GM03348 (cell line): Measurements from ENCODE around the gene ARHGAP6.
A peak's percentile ranks its signal among the peaks of the same experiment; 100 is the strongest.

Experiments used
- DNase-seq: peaks from one replicate; pipeline ENCODE4 v3.0.0; 2012; ENCODE audit warnings: low spot score

ARHGAP6 gene

DNA sequence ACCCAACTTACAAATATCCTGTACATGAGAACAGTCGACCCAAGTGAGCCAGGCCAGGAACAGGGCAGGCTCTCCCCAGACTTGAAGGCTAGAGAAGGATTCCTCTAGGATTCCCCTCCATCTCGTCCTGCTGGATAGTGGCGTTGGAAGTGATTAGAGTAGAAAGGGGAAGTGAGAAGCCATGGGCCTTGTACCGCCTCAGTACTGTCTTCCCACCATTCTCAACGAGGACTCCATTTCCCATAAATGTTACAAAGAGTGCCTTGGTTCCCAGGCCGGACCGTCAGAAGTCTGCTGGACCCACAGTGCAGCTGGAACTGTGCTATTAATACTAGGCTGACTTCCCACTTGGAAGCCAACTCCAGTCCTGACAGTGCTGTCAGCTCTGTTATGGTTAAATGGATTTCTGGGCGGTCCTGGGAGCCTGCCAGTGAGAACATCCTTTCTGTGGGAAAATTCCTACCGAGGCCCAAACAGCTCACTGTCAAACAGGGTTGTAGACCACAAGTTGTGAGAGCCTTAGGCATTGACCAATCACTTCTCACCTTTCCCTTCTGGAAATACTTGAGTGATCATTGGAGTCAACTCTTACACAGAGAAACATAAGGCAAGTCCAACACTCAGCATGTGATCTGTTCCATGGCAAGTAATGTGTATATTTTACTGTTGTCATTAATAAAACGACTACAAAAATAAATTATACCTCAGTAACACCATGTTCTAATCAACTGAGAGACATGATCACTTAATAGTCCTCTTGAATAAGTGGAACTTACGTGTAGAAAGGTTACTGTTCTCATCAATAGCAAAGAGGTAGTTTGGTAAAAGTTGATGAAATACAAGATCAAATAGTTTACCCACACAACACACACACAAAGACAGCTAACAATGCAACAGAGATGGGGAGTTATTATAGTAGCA lies 314.1 kb downstream of the ARHGAP6 start:
- no peak for DNase-seq

DNA sequence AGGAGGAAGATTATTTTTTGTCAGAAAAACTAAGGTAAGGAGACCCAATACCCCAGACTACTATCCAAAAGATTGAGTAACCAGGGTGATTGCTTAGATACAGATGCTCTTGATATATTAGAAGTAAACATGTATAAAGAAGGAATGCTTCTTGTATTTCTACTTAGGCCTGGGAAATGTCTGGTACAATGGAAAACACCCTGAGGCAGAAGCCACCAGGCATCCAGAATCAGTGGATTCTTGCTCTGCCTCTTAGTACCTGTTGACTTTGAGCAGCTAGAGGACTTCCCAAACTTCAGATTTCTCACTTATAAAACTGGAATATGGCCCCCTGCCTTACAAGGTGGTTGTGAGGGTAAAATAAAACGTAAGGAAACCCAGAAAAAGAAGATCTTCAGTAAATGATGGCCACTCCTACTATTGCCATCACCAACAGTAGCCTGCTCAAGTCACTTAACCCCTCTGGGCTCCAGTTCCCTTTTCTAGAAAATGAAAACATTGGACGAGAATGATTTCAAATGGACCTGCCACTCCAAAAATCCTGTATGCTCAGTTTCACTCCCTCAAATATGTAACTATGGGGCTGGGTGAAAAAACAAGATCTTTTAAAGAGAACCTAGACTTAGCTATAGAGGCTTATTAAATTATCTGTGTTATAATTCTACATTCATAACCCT lies 315.9 kb downstream of the ARHGAP6 start:
- no peak for DNase-seq

GRCh38 chrX:11349020-11349419 lies 316.7 kb downstream of the ARHGAP6 start:
- DNase-seq, result no peak

- no peak for DNase-seq
Measured at GRCh38 chrX:11347300-11347699, 318.4 kb downstream of the ARHGAP6 start.

DNA sequence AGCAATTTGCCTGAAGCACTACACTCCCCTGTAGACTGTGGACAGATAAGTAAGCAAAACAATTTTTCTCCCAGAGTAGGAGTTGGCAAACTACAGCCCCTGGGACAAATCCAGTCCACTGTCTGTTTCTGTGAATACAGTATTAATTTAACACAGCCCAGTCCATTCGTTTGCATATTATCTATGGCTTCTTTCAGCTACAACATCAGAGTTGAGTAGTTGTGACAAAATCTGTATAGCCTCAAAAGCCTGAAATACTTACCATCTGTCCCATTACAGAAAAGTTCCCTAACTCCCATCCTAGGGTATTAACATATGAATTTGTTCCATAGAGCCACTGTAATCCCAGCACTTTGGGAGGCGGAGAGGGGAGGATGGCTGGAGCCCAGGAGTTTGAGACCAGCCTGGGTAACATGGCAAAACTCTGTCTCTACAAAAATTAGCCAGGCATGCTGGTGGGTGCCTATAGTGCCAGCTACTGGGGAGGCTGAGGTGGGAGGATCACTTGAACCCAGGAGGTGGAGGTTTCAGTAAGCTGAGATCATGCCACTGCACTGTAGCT lies 319.5 kb downstream of the ARHGAP6 start:
- DNase-seq, result no peak

- DNase-seq, result no peak
Measured at GRCh38 chrX:11342673-11343072, 323.0 kb downstream of the ARHGAP6 start.

DNA sequence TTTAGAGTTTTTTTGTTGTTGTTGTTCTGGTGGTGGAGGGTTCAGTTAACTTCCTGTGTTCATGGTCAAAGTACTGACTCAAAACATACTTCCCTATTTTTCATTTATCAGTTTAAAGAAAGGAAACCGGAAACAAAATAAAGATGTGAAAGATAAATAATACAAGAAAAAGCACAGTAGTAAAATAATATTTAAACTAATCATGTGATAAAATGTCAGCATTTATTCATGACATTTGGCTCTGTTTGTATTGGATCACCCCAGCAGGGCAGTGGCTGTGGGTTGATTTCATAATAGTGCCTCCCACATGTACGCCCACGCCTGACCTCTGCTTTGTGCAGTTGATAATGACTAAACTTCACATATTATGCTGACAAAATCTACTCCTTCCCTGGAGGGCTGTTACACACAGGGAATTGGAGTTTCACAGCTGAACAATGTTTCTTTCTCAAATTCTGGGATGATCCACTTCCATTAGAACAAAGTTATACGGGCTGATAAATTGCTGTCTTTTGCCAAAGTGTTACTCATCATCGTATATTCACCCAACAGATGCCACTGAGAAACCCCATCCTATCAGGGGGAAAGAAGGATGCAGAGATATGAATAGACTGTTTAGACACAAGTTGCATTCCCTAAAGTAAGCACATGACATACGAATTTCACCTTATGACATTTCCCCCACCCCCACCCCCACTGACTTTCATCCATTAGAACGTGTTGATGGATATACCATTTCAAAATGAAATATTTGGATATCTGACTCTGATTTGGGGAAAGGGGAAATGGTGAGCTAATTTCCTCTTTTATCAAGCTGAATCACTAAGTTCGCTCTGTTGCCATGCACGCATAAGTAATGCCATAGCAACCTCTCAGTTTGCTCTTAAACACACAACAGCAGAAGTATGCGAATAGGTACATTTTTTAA lies 324.2 kb downstream of the ARHGAP6 start:
- peak; percentile 45 for DNase-seq

- DNase-seq, result no peak
Measured at GRCh38 chrX:11337292-11338009, 328.3 kb downstream of the ARHGAP6 start.

DNA sequence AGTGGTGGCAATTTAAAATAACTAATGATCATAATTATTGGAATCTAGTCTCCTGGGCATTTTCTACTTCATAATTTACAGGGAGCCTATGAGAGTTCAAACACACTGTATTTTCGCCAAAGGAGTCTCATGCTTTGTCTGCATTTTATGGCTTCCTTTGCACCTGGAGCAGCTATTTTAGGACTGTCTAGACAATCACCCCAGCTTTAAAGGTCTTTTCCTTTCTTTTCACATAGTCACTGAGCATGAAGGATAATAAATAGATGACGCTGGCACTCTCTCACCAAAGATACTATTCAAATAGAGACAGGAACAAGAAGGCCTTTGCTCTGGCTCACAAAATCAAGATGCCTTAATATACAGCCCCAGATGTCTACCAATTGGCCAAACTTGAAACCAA lies 329.5 kb downstream of the ARHGAP6 start:
- DNase-seq, result no peak

DNA sequence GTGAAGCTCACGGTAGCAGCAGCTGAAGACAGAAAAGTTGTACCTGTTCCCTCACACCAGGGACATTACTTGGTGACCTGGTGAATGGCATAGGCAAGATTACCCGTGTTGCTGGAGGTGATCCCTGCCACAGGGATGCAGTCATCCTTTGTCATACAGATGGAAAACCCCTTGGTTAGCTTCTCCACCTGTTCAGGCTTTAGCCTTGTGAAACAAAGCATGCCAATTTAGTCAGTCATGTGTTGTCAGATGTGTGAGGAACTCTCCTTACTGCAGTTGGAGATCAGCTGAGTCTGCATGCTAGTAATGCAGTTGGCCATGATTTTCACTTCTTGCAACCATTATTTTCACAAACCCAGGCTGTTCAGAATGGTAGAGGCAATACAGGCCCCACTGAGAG lies 331.6 kb downstream of the ARHGAP6 start:
- DNase-seq, result no peak

DNA sequence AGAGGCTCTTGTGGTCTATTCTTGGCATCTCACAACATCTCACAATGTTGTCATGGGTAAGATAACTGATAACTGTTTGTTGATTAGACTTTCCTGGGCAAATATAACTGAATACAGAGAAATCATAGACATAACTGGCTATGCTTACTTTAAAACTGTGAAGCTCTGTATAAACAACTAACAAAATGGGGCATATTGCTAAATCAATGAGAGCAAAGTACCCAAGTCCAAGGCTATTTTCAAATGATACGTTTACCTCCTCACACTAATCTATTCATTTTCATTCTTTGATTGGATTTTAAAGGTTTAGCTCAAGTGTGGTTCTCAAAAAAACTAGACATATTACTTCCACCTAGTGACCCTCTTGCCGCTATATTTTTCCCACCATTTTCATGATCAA lies 333.9 kb downstream of the ARHGAP6 start:
- DNase-seq, result no peak

GRCh38 chrX:11329021-11329420 lies 336.7 kb downstream of the ARHGAP6 start:
- no peak for DNase-seq

GRCh38 chrX:11328134-11328533 lies 337.6 kb downstream of the ARHGAP6 start:
- no peak for DNase-seq

- no peak for DNase-seq
Measured at GRCh38 chrX:11321986-11322385, 343.7 kb downstream of the ARHGAP6 start.

DNA sequence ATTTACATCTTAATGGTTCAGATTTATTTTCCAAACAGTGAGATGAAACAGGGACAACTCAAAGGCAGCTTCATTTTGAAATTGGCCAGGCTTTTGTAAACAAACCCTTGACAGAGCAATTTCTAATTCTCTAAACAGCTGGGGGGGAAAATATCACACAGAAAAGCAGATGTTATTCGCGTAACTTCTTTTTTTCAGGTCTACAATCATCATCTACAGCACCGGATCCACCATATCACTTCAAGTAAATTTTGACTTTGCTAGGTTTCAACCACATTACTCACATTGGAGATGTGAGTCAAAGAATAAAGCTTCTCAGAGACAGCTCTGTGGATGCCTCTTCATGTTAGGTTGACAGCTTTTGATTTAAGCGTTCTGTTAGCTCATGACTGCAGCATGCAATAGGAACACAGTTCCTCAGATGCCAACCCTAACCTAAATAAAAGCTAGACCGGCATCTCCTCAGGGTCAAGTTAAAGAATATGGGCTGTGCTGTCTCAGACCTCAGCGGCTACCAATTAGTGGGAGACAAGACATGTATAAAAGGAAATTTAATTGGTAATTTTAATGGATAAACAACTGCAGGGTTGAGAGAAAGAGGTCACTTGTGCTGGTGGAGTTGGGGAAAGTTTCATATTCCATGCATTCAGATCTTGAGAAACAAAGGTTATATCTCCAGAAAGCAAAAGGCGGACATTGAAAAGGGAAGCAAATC lies 345.8 kb downstream of the ARHGAP6 start:
- DNase-seq, result no peak

DNA sequence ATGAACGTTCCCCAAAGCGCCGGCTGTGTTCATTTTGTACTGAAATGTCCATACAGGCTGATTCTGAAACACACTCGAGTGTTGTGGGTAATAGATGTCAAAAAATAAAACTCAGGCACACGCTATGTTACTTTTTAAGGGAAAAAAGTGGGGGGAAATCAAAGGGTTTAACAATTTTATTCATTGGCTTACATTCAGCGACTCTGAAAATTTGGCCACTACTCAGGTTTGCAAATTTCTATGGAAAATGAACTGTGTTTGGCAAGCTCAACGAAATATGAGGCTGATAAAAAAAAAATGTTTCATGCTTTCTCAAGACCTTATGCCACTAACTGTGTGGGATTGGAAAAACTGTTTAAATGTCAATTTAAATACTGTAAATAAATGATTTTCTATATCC lies 354.0 kb downstream of the ARHGAP6 start:
- no peak for DNase-seq

GRCh38 chrX:11309220-11309619 lies 356.5 kb downstream of the ARHGAP6 start:
- DNase-seq, result peak; percentile 6

DNA sequence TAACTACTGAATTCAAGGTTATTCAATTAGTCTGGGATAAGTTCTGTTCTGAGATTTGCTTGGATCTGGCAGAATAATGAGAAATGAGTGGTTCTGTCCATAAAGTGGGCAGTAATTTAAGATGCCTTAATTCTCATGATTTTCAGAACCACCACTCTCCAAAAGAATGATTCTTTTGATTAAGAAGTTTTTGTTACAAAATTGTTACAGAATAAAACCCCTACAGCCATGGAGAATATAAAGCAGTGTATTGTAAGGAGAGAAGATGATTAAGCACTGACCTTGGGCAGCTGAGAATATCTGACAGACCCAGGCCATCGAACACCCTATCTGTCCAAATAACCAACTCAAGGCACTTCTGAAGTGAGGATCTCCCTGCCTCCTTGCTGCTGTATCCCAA lies 360.1 kb downstream of the ARHGAP6 start:
- DNase-seq, result no peak

DNA sequence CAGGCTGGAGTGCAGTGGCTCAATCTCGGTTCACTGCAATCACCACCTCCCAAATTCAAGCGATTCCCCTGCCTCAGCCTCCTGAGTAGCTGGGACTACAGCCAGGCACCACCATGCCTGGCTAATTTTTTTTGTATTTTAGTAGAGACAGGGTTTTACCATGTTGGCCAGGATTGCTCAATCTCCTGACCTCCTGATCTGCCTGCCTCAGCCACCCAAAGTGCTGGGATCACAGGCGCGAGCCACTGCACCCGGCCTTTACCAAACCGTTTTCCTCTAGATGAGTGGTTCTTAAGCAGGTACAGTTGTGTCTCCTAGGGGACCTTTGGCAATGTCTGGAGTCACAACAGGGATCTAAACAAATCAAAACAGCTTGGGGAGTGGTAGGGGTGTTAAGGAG lies 360.9 kb downstream of the ARHGAP6 start:
- DNase-seq, result no peak

- DNase-seq, result no peak
Measured at GRCh38 chrX:11298600-11298999, 367.1 kb downstream of the ARHGAP6 start.

GRCh38 chrX:11296051-11296450 lies 369.7 kb downstream of the ARHGAP6 start:
- no peak for DNase-seq
